Bronchial epithelial cell (primary cell): Measurements from ENCODE around the gene STAT3. TPM values are rescaled to one million over a fixed set of nuclear protein-coding genes. Genes with fewer than 3 reads are reported as not detected.

Experiments
- DNase-seq: peaks from one replicate; pipeline ENCODE4 v3.0.0-alpha.2; 2010; ENCODE audit warnings: low read depth
- FAIRE-seq: peaks from 2 replicates; lab custom pipeline; 2011; peaks lifted over from hg19 to GRCh38; lab: Jason Lieb, UNC
- H3K27me3 ChIP-seq: 2 replicates; pipeline ENCODE4 v1.5.1; 2011; ENCODE audit warnings: low read length; ENCODE audit not compliant: control insufficient read depth, insufficient read depth
- H3K36me3 ChIP-seq: 2 replicates; pipeline ENCODE4 v1.5.1; 2011; ENCODE audit warnings: low read length; ENCODE audit not compliant: control insufficient read depth, insufficient read depth
- H3K4me3 ChIP-seq: 2 replicates; pipeline ENCODE4 v1.5.1; 2011; ENCODE audit warnings: mild to moderate bottlenecking, low read depth, low read length, control low read depth
- CTCF ChIP-seq: IDR thresholded peaks from 2 replicates; pipeline ENCODE4 v1.5.1; 2011; ENCODE audit warnings: mild to moderate bottlenecking, moderate library complexity, low read length, control low read depth, inconsistent platforms; ENCODE audit not compliant: insufficient read depth, severe bottlenecking
- total RNA-seq: library from RNA; depleted of rRNA; stranded (reverse); fragments of >200 nt; gene quantifications from 2 replicates; pipeline ENCODE4 v1.2.1, GENCODE V29; 2014

STAT3 gene
- total RNA-seq, 1 donor from 2014 or later: 40.0 TPM

GRCh38 chr17:42283241-42284023, 104.8 kb downstream of the STAT3 start:
- TF ChIP-seq CTCF: no peak
- no peaks in the 10 kb centered on the region for H3K27me3 ChIP-seq
- no peaks in the 10 kb centered on the region for H3K36me3 ChIP-seq
- no peak overlapping the region for H3K4me3 ChIP-seq
- DNase-seq (no peak), FAIRE-seq (no peak)

- DNase-seq: no peak
- TF ChIP-seq CTCF: no peak
- no peak for FAIRE-seq
- no peak overlapping the region for H3K4me3 ChIP-seq
- H3K27me3 ChIP-seq: no peaks in the 10 kb centered on the region
- H3K36me3 ChIP-seq: no peaks in the 10 kb centered on the region
Observed at GRCh38 chr17:42282478-42283080, 105.7 kb downstream of the STAT3 start.

DNA sequence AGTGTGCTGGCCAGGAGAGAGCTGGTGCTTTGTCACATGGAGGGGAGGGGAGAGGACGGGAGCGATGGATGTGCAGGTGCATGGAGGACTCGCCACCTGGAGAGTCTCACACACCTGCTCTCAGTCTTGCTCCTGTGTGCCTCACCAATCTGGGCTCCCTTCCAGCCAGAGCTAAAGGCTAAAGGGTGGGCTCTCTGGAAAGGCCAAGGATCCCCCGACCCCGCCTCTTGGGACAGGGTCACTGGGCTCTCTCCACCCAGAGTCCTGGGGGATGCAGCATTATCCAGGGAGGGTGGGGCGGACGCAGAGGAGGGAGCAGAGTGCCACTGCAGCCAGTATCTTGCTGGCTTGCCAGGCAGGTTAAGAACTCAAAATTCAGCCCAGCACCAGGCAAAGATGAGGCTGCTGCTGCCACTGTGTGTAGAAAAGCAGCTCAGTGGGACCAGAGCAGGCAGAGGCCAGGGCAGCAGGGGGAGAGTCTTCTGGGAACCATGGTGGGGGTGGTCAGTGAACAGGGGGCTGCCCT, 106.6 kb downstream of the STAT3 start:
- no peak overlapping the region for H3K4me3 ChIP-seq
- no peak for FAIRE-seq
- no peak for TF ChIP-seq CTCF
- no peaks in the 10 kb centered on the region for H3K27me3 ChIP-seq
- DNase-seq: no peak
- H3K36me3 ChIP-seq: no peaks in the 10 kb centered on the region

DNA sequence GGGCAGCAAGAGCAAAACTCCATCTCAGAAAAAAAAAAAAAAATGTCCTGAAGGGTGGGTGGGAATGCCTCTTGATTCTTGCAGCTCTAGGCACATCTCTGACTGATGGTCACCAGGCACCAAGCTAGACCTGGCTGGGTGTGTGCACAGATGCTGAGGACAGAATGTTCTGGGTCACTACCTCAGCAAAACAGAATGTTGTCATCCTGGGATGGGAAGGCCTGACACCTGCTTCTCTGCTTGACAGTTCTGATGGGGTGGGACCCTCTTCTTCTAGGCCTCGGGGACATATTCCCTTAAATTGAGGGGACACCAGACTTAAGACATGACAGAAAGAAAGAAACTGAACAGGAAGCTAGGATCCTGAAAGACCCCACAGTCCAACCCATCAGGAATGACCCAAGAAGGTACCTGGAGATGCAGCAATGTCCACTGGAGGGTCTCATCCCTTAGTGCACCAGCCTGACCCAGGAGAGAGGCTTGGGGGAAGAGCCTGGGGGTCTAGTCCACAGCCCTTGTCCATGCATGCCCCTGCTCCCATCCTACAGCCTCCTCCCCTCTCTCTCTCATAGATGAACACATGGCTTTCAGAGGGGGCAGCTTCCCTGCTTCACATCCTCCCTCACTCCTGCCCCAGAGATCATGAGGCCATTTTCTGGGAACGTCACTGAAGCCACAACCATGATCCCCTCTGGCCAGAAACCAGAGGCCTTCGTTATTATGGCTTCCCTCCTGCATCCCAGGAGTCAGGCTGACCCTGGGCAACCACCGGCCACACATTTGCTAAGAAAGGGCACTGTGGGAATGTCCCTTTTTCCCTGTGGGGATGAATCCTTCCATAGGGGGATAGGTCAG, 108.2 kb downstream of the STAT3 start:
- Histone ChIP-seq H3K36me3 (no peaks in the 10 kb centered on the region), H3K27me3 (no peaks in the 10 kb centered on the region), H3K4me3 (no peak overlapping the region)
- FAIRE-seq (no peak), DNase-seq (no peak)
- no peak for TF ChIP-seq CTCF

- no peak for DNase-seq
- Histone ChIP-seq H3K27me3 (no peaks in the 10 kb centered on the region), H3K36me3 (no peaks in the 10 kb centered on the region), H3K4me3 (no peak overlapping the region)
- TF ChIP-seq CTCF: no peak
- no peak for FAIRE-seq
Observed at GRCh38 chr17:42277342-42277712, 110.9 kb downstream of the STAT3 start.
